Activated CD4-positive, alpha-beta T cell treated with anti-CD3 and anti-CD28 coated beads, Interleukin-2, amount 50 U/mL, for 4 hours (primary cell): Measurements from ENCODE around the gene FTO.

ENCODE experiments used
- DNase-seq, 2 experiments: peaks; one replicate each; pipeline ENCODE4 v3.0.0-alpha.2; 2020

The FTO gene

DNA sequence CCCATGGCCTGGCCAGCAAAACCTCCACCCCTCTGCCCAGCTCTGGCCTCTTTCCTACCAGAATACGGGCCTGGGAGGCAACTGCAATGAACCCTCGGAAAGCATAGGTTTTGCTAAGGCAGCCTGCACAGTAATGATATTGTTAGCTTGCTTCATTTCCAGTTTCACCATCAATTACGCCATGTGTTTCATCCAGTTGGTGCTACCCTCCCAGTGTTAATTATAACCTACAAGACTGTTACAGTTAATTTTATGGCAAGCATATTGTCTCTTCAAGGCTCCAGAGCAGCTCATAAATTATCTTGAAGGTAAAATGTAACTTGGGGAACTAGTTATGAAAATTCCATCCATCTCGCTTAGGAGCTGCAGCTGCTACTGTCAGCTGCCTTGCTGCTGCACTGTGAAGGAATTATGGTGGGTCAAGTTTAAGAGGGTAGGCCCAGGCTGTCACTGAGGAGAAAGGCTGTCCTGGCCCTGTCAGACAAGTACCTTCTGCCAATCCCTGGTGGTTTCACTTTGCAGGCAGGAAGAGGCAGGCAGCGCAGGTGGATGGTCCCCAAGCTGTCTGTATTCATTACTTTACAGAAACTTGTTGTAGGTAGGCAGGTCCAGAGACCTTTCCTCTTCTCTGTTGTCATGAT is 242.9 kb downstream of the FTO start:
- no peak for DNase-seq

GRCh38 chr16:53947642-53948041 is 243.7 kb downstream of the FTO start:
- no peak for DNase-seq

DNA sequence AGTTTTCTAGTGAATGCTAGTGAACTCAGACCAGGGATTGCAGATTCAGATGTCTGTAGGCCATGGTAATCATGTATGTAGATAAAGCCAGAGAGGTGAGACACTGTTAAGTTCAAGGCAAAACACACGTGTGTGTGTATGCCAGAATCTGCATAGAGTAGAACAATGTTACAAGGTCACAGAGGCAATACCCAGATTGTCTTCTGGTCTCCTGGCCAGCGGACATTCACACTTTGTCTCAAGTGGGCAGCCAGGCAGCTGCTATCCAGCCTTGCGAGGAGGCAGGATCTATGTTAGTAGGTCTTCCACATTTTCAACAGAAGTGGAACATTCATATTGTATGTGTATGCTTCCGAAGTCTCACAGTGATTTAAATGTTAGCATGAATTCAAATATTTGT is 244.4 kb downstream of the FTO start:
- no peak for DNase-seq

DNA sequence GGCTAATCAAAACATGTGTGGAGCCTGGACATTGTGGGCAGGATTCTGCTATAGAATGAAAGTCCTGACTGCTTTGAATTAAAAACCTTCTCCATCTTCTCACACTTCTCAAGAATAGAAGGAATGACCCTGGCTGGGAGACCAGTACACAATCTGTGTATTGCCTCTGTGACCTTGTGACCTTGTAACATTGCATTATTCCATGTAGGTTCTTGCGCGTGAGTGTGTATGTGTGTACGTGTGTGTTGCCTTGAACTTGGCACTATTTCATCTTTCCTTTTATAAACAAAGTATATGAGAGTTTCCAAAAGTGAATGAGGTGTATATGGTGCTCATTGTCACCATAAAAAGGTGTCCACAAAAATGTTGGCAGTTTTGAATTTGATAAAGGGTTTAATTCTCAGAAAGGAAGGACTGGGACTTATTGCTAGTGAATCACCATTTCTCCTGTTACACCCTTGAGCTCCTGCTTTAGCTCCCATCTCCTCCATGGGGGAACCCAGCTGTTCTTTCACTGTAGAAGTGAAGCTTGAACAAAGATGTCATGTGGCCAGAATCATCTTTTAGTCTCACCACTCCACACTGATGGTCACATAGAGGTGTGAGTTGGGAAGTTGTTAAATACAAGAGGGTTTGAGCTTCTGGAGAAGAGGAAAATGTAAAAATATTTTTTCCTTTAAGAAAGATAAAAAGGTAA is 244.9 kb downstream of the FTO start:
- DNase-seq = no peak

GRCh38 chr16:53949715-53950410 is 245.9 kb downstream of the FTO start:
- DNase-seq = no peak

DNA sequence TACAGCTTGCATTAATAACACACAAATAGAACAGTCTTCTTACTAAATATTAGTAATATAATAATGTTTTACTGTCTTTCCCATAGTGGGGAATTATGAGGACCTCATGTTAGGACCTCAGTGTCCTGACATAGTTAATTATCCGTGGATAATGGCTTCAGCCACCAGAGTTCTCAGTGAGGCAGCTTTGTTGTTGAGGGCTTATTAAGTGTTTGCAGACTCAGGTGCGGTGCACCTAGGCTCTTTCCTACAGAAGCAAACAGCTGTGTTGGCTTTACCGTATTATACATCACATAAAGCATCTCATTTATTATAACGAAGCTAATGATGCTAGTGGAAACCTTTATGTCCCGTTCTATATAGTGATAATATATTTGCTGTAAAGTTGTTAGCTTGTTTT is 246.7 kb downstream of the FTO start:
- no peak for DNase-seq

- no peak for DNase-seq
These were observed 248.6 kb downstream of the FTO start for GRCh38 chr16:53952215-53953208.

DNA sequence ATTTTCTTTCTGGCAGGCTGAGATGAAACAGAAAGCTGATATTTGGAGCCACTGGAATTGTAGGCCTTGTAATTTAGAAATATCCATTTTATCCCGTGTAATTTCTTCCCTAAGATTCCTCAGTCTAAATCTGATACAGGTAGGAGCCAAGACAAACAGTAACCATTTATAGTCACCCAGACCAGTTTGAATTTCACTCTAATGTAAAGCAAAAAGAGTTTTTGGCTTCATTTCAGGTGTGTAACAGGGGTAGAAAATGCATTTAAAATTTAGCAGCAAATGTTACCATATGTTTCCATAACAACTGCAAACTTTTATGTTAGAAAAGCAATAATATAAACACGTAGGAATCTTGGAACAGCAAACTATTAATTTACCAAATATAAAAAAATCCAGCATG is 249.4 kb downstream of the FTO start:
- no peak for DNase-seq

DNA sequence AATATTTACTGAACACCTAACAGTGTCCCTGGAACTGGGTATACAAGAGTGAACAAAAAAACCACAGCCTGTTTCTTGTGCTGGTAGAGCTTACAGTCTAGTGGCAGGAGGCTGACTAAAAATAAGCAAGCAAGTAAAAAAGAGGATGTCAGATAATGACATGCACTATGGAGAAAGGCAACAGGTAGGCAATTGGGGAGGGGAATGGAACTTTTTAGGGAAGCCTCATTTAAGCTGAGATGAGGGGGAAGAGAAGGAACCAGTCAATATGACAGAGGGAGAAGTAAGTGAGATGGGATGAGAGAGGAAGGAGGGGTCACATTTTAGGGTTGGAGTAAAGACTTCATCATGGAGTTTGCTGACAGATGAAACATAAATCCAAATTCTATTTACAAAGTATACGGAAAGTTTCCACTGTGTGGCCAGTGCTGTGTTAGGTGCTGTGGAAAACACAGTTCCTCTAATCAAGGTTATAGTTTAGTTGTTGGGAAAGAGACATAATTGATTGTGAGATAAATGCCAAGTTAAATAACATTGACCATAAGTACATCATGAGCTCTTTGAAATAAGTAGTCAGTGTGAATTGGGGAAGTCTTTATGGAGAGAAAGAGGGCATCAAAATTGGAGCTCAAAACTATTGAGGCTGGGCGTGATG is 251.4 kb downstream of the FTO start:
- DNase-seq = no peak

GRCh38 chr16:53958341-53958880 is 254.5 kb downstream of the FTO start:
- no peak for DNase-seq

DNA sequence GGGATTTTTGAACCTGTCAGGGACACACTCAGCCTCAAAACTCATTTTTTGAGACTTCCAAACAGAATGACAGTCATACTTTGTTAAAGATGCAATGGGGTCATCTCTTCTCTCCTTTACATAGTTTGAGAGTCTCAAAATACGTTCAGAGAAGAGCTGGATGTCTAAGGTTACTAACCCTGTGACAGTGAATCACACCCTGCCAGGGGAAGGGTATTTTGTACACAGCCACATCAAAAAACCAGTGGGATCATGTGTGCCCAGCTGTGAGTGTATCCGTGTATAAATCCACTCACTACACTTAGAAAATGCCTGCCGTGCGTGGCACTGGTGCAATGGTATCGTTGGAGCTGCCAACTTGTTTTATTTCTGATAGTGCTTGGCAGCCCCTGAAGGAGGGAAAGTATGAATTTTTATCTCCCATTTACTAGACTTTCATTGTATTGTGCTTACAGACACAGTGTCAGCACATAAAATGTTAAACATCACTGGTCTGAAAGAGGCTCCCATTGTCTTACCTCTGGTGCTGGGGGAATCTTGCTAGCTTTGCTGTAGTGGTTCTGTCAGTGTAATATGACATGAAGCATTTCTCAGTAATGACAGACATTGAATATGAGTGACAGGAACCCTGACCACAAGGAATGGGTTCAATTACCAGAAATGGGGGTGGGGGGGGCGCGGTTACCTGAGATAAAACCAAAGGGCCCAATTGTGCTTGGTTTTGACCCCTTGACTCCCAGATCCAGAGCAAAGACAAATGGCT is 256.3 kb downstream of the FTO start:
- no peak for DNase-seq

- no peak for DNase-seq
These were observed 257.1 kb downstream of the FTO start for GRCh38 chr16:53960954-53961616.

DNA sequence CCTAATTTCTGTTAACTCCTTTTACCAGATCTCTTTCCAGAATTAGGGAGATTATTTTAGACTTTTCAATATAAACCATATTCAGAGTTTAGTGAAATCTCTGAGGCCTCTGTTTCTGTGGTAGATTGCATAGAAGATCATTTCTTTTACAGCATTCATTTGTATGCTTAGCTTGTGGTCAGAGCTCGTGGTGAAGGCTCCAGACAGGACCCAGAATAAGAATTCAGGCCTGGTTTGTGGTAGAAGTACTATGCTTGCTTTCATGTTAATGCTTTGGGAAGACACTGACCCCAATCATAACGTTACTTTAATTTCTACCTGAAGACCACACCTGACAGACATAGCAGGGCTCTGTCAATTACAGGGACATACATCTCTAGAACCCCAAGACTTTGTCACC is 258.1 kb downstream of the FTO start:
- DNase-seq = no peak

- no peak for DNase-seq
These were observed 260.3 kb downstream of the FTO start for GRCh38 chr16:53964145-53964790.

GRCh38 chr16:53966821-53967571 is 263.0 kb downstream of the FTO start:
- DNase-seq = no peak

GRCh38 chr16:53967572-53967971 is 263.6 kb downstream of the FTO start:
- no peak for DNase-seq

DNA sequence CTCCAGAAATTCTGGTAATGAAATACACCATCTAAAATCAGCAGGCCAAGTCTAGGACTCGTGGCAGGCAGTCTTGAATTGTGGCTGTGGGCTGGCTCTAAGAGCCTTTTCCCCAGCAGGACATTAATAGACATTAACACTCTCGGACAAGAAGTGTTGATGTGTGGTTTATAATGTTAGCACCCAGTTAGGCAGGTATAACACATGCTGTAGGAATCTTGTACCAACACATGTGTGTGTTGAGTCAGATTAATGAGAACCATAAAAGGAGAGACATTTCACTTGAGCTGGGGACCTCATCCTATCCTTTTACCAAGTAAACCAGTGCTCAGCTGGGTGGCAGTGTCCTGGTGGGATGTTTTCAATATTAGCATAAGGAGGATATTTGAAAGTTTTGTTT is 264.5 kb downstream of the FTO start:
- DNase-seq = no peak

DNA sequence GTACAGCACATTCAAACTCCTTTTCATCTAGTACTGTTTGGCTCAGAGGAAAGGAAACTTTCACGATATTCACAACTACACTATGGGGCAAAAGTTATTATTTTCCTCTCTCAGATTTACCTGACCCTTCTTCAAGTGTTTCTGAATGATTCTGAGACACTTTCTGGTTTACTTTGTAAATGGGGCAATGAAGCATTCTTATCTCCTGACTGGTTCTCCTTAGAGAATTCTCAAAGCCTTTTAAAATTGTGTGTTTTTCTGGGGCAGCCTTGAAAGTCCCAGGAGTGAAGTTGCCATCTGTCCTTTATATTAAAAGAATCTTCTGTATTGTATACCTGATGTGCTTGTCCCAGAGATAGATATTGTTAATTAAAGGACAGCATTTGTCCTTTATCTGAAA is 264.9 kb downstream of the FTO start:
- no peak for DNase-seq

- DNase-seq = no peak
These were observed 267.7 kb downstream of the FTO start for GRCh38 chr16:53971616-53972015.

DNA sequence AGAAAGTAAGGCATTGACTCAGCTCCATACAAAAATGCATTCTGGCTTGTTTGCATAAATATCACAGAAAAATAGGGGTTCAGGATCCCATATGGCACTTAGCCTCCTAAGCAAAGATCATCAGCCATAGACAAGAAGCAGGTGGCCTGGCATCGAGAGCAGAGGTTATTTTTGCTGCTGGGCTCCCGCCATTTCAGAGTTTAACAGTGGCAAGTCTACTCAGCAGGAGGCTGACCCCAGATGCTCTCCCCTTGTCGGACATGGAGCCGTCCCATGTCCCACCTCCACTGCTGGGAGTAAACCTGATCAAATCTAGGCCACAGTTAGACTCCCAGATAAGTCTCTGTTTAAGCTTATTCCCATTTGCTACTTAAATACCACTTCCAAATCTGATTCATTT is 269.1 kb downstream of the FTO start:
- DNase-seq = no peak
